GM21447 (cell line): Measurements from ENCODE around the gene TM9SF2.

Experiments used
- ATAC-seq: cut with Tn5 transposase; IDR thresholded peaks from one replicate; pipeline ENCODE4 v1.9.1; 2021; ENCODE audit not compliant: unreplicated experiment

The TM9SF2 gene

DNA sequence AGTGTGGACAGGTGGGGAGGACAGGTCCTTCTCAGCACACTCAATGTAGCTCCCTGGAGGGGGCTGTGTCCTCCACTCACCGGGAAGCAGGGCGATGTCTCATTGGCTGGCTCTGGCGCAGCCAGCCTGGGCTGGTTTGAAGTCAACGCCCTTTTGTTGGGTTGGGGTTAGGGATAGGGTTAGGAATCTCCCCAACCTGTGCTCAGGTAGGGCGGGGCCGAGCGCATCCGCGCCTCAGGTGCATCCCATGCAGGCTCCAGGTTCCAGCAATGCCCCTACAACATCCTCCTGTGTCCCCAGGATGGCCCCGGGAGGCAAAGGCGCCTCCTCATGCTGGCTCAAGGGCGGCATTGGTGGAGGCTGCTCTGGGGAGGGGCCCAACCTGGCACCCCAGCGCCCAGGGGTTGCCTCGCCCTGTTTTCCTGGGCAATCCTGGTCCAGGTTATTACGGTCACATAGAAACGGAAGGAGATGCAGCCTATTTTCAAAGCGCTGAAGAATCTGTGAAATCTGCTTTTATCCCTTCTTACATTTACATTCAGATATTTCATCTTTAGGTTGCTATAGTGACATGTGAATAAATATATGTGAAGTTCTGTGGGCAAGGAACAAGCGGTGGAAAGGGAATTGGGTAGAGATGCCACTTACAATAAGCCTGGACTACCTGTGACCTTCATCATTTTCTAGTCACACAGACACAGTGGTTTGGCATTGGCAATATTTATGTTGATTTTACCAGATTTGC, 74.3 kb downstream of the TM9SF2 start:
- no peak for ATAC-seq

DNA sequence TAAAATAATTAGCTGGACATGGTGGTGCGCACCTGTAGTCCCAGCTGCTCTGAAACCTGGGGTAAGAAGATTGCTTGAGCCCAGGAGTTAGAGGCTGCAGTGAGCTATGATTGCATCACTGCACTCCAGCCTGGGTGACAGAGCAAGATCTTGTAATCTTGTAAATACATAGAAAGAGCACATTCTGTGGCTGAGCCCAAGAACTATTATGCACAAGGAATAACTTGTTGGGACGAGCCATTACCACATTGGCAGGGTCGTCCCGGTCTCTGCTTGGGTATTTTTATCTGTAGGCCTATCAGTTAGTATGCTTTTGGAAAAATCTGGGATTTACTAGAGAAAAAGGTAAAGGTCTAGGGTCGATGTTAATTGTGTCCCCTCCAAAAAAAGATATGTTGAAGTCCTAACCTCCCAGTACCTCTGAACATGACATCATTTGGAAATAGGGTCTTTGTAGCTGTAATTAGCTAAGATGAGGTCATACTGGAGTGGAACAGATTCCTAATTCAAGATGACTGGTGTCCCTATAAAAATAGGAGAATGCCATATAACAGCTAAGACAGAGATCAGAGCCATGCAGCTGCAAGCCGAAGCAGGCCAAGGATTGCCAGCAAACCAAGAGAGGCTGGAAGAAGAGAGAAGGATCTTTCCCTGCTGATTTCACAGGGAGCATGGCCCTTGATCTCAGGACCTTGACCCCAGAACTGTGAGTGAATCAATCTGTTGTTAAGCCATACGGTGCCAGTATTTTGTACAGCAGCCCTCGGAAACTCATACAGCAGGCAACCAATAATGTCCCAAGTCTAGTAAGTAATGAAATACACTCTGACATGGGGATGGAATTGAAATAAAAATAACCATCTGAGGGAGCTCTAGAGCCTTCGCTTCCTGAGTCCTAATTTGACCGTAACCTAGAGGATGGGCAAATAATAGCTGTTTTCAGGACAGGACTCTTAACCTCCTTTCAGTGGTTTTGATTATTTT, 77.0 kb downstream of the TM9SF2 start:
- ATAC-seq = no peak

DNA sequence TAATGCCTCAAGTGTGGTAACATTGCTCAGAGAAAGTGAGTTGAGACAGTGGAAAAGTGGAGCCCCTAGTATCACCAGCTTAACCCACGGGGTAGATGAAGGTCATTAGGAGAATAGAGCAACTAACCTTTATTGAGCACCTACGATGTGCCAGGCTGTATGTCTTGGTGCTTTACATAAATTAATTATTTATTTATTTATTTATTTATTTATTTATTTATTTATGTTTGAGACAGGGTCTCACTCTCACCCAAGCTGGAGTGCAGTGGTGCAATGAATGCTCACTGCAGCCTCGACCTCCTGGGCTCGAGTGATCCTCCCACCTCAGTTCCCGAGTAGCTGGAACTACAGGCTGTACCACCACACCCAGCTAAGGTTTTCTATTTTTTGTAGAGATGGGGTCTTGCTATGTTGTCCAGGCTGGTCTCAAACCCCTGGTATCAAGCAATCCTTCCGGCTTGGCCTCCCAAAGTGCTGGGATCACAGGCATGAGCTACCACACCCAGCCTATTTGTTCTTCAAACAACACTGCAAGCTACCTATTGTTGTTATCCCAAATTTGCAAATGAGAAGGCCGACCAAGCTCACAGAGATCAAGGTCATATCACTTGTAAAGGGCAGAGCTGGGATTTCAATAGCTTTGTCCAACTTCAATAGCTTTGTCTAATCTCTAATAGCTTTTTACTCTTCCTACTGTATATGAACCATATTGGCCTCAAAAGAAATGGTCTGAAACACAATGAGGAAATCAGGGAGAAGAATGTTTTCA, 79.4 kb downstream of the TM9SF2 start:
- no peak for ATAC-seq

GRCh38 chr13:99582511-99582910, 81.2 kb downstream of the TM9SF2 start:
- ATAC-seq = no peak

GRCh38 chr13:99585609-99586008, 84.3 kb downstream of the TM9SF2 start:
- no peak for ATAC-seq

GRCh38 chr13:99587021-99587420, 85.7 kb downstream of the TM9SF2 start:
- no peak for ATAC-seq

DNA sequence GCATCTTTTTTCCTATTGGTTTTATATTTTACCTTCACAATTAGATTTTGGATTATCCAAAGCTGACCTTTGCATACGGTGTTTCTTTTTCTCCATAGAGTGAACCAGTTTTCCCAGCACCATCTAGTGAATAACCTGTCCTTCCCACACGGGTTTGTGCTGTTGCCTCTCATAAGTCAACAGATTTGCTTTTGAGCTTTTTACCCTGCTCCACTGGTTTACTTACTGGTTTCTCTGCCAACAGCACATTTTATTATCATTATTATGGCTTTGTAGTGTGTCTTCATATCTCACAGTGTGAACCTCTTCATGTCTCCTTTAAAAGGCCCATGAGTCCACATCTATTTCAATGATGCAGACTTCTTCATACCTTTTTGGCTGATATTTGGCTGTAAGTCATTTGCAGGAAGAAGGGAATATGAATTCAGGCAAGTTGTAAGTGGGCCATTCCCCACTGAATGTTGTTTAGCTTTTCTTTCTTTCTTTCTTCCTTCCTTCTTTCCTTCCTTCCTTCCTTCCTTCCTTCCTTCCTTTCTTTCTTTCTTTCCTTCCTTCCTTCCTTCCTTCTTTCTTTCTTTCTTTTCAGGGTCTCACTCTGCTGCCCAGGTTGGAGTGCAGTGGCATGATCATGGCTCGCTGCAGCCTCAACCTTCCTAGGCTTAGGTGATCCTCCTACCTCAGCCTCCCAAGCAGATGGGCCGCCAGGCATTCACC, 86.8 kb downstream of the TM9SF2 start:
- ATAC-seq = no peak

GRCh38 chr13:99589575-99589974, 88.3 kb downstream of the TM9SF2 start:
- ATAC-seq = no peak

GRCh38 chr13:99590519-99591011, 89.3 kb downstream of the TM9SF2 start:
- no peak for ATAC-seq

GRCh38 chr13:99596180-99596579, 94.9 kb downstream of the TM9SF2 start:
- ATAC-seq = no peak

GRCh38 chr13:99600318-99600717, 99.0 kb downstream of the TM9SF2 start:
- ATAC-seq = no peak

- no peak for ATAC-seq
These were observed 100.3 kb downstream of the TM9SF2 start for GRCh38 chr13:99601535-99601934.

GRCh38 chr13:99604636-99605035, 103.4 kb downstream of the TM9SF2 start:
- ATAC-seq = no peak

GRCh38 chr13:99605420-99606323, 104.4 kb downstream of the TM9SF2 start:
- ATAC-seq = peak; percentile 65

GRCh38 chr13:99606324-99607066, 105.2 kb downstream of the TM9SF2 start, which contains the start of gene CLYBL:
TSS of gene CLYBL (plus strand) at chr13:99606690.
- ATAC-seq = peak; percentile 80

GRCh38 chr13:99608345-99608744, 107.1 kb downstream of the TM9SF2 start:
- ATAC-seq = no peak

GRCh38 chr13:99610702-99611289, 109.5 kb downstream of the TM9SF2 start:
- no peak for ATAC-seq
